Mesothelial cell of epicardium (in vitro differentiated cells): Measurements from ENCODE around the gene SH3BGRL2. TPM values are rescaled to one million over a fixed set of nuclear protein-coding genes. Genes with fewer than 3 reads are reported as not detected.

Source experiments
- DNase-seq, 2 experiments: peaks; one replicate each; pipeline ENCODE4 v3.0.0; 2021; ENCODE audit warnings: low spot score in 2 of 2; ENCODE audit not compliant: unreplicated experiment in 2 of 2
- H3K27ac Mint-ChIP-seq: 2 replicates; pipeline ENCODE4 v1.8.0; 2021; ENCODE audit warnings: mixed read lengths
- H3K27me3 Mint-ChIP-seq: 2 replicates; pipeline ENCODE4 v1.8.0; 2021; ENCODE audit warnings: low read depth, mixed read lengths
- H3K36me3 Mint-ChIP-seq: 2 replicates; pipeline ENCODE4 v1.8.0; 2021; ENCODE audit warnings: mixed read lengths
- H3K4me1 Mint-ChIP-seq: 2 replicates; pipeline ENCODE4 v1.8.0; 2021; ENCODE audit warnings: mixed read lengths
- H3K4me3 Mint-ChIP-seq: 2 replicates; pipeline ENCODE4 v1.8.0; 2021; ENCODE audit warnings: mild to moderate bottlenecking, moderate library complexity, mixed read lengths
- H3K9me3 Mint-ChIP-seq: 2 replicates; pipeline ENCODE4 v1.8.0; 2021; ENCODE audit warnings: mixed read lengths
- total RNA-seq: library from RNA; stranded (reverse); gene quantifications from 3 replicates; pipeline ENCODE4 v1.2.1, GENCODE V29; 2021
- TF ChIP-seq, protein P1 (sequence below): fragments of 200-600 bp; sonication (generic); IDR thresholded peaks from one replicate; pipeline ENCODE4 v1.5.0; 2021; ENCODE audit warnings: antibody characterized with exemption; ENCODE audit not compliant: unreplicated experiment

Gene SH3BGRL2
- 24.7 to 27.1 TPM (median 26.1 TPM) in 3 replicates for total RNA-seq

DNA sequence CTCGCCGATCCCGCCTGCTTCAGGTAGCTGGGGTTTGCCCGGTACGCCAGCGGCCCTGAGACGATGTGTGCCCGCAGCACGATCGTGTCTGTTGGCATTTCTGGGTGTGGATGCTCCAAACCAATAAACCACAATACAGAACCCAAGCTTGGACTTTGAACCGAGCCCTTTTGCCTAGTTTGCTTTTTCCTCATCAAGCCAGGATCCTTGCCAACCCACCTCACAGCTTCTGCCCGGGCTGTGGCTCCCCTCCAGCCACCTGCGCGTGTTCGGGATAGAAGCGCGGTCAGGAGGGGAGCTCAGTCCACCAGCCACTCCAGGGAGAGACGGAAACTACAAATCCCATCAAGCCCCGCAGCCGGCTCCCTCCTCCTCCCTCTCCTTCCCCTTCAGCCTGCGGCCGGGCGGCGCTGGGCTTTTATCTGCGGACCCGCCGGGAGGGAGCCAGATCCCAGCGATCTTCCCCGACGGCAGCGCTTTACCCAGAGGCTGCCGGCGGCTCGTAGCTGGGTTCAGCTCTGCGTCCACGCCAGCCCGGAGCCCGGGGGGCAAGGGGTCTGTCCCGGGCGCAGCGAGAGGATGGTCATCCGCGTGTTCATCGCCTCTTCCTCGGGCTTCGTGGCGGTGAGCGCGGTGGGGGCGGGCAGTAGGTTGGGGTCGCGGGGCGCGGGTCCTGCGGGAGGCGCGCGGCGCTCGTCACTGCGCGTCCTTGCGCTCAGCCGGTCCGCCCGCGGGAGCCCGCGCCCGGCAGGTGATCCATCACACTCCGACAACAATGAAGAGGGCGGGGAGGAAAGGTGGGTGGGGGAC is at the start of gene SH3BGRL2:
Gene SH3BGRL2 (plus strand): TSS at position 447 of the 810 bp plus-strand sequence. CDS start 133 bp downstream, at position 580.
- H3K27ac Mint-ChIP-seq: peak within 1 kb of the TSS; percentile 95
- H3K4me1 Mint-ChIP-seq: peaks cover 44% of the 10 kb centered on the region
- no peaks in the 10 kb centered on the region for H3K9me3 Mint-ChIP-seq
- H3K36me3 Mint-ChIP-seq: peaks cover 2% of the 10 kb centered on the region
- DNase-seq: peak; percentile 68 to 85
- no peaks in the 10 kb centered on the region for H3K27me3 Mint-ChIP-seq
- TF ChIP-seq, protein P1, sequence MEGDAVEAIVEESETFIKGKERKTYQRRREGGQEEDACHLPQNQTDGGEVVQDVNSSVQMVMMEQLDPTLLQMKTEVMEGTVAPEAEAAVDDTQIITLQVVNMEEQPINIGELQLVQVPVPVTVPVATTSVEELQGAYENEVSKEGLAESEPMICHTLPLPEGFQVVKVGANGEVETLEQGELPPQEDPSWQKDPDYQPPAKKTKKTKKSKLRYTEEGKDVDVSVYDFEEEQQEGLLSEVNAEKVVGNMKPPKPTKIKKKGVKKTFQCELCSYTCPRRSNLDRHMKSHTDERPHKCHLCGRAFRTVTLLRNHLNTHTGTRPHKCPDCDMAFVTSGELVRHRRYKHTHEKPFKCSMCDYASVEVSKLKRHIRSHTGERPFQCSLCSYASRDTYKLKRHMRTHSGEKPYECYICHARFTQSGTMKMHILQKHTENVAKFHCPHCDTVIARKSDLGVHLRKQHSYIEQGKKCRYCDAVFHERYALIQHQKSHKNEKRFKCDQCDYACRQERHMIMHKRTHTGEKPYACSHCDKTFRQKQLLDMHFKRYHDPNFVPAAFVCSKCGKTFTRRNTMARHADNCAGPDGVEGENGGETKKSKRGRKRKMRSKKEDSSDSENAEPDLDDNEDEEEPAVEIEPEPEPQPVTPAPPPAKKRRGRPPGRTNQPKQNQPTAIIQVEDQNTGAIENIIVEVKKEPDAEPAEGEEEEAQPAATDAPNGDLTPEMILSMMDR: no peak
- peak within 1 kb of the TSS; percentile 89 for H3K4me3 Mint-ChIP-seq

DNA sequence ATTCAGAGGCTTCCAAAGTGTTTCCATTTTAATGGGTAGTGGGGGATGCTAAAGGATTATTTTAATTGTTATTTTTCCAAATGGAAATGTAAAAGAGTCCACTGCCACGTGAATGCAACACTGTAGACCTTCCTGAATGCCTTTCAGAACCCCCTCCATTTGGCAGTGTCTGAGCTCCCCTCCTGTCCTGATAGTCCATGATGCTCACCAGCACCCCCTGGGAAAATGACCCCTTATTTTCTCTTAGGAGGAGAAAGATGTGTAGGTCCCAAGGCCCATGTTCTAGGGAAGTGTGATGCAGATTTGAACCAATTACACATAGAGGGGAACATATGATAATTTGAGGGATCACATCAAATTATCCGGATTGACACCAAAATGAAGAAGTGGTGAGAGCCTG is 46.8 kb upstream of the SH3BGRL2 start:
- no peak overlapping the region for H3K27ac Mint-ChIP-seq
- H3K9me3 Mint-ChIP-seq: peaks cover 39% of the 10 kb centered on the region
- no peak for DNase-seq
- no peak overlapping the region for H3K4me3 Mint-ChIP-seq
- H3K36me3 Mint-ChIP-seq: peaks cover 38% of the 10 kb centered on the region
- no peaks in the 10 kb centered on the region for H3K4me1 Mint-ChIP-seq
- H3K27me3 Mint-ChIP-seq: no peaks in the 10 kb centered on the region
- TF ChIP-seq, protein P1: no peak

DNA sequence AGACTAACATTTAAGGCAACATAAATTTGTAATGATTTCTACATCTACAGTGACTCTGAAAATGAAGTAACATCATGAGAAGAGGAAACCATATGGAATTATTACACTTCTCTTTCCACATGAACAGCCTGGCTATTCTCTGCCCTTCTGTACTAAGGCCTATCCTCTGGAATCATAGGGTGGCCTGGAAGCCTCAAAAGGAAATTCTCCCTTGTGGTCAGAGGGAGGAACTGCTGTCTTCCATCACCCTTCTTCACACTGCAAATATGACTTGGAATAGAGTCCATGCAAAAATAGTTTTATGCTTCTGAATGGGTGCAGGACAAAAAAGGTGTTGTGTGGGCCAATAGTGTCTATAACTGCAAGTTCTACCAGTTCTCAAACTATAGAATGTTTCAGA is 44.6 kb upstream of the SH3BGRL2 start:
- H3K4me1 Mint-ChIP-seq: no peaks in the 10 kb centered on the region
- H3K4me3 Mint-ChIP-seq: no peak overlapping the region
- no peak for DNase-seq
- peaks cover 18% of the 10 kb centered on the region for H3K9me3 Mint-ChIP-seq
- no peaks in the 10 kb centered on the region for H3K27me3 Mint-ChIP-seq
- TF ChIP-seq, protein P1: peak; percentile 56
- H3K36me3 Mint-ChIP-seq: peaks cover 25% of the 10 kb centered on the region
- no peak overlapping the region for H3K27ac Mint-ChIP-seq

DNA sequence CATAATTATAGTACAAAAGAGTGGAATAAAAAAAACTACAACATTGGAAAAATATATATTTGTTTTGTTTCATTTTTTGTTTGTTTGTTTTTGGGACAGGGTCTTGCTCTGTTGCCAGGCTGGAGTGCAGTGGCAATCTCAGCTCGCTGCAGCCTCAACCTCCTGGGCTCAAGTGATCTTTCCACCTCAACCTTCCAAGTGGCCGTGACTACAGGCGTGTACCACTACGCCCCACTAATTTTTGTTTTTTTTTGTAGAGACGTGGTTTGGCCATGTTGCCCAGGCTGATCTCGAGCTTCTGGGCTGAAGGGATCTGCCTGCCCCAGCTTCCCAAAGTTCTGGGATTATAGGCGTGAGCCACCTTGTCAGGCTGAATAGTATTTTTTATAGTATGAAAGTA is 41.4 kb upstream of the SH3BGRL2 start:
- H3K4me1 Mint-ChIP-seq: no peaks in the 10 kb centered on the region
- H3K36me3 Mint-ChIP-seq: peaks cover 19% of the 10 kb centered on the region
- TF ChIP-seq, protein P1: no peak
- no peaks in the 10 kb centered on the region for H3K27me3 Mint-ChIP-seq
- no peak overlapping the region for H3K4me3 Mint-ChIP-seq
- no peak overlapping the region for H3K27ac Mint-ChIP-seq
- peaks cover 4% of the 10 kb centered on the region for H3K9me3 Mint-ChIP-seq
- no peak for DNase-seq

DNA sequence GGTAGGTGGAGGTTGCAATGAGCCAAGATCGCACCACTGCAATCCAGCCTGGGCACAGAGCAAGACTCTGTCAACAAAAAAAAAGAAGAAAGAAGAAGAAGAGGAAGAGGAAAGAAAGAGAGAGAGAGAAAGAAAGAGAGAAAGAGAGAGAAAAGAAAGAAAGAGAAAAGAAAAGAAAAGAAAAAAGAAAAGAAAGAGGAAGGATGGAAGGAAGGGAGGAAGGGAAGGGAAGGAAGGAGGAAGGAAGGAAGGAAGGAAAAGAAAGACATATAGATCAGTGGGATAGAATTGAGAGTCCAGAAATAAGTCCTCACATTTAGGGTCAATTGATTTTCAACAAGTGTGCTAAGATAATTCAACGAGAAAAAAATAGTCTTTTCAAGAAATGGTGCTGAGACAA is 34.0 kb upstream of the SH3BGRL2 start:
- Mint-ChIP-seq H3K4me1 (peaks cover 17% of the 10 kb centered on the region), H3K27ac (no peak overlapping the region), H3K4me3 (no peak overlapping the region), H3K36me3 (peaks cover 16% of the 10 kb centered on the region), H3K9me3 (peaks cover 16% of the 10 kb centered on the region), H3K27me3 (no peaks in the 10 kb centered on the region)
- TF ChIP-seq, protein P1: no peak
- no peak for DNase-seq
